ENCODE results near the gene CASP5.
A peak's percentile ranks its signal among the peaks of the same experiment; 100 is the strongest.
"Not testable (repeated sequence)": the region's sequence is repeated elsewhere in the genome, so short reads cannot be mapped to it uniquely, and the experiment has no call there.

CASP5 gene

DNA sequence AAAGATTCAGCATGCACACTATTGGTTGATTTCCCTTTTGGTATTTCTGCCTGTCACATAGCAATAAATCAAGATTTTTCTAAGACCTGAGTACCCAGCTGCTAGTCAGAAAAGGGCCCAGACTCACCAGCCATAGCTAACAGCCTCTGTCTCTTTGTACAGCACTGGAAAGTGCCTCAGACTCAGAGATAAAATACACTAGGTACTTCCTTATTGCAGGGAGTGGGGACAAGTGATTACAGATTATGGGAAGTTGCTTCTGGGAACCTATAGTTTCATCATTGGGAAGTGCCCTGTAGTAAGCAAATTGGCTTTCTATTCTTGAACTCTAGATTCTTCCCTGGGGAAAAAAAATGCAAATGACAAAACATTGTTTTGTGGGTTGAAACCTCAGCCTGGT lies at the start of gene CASP5:
Gene CASP5 (minus strand): TSS at position 166 of the 400 bp plus-strand sequence. CDS start 32 bp downstream, at position 134.
- DNase-seq: no peak

DNA sequence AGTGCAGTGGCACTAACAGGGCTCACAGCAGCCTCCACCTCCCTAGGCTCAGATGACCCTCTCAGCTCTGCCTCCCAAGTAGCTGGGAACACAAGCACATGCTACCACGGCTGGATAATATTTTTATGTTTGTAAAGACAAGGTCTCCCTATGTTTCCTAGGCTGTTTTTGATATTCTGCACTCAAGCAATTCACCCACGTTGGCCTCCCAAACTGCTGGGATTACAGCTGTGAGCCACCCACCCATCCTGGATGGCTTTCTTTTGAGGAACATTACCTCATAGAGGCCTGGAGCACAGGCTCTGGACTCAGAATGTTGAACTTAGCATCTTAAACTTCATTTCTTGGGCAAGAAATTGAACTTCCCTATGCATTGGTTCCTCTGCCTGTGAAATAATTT lies 49.1 kb upstream of the CASP5 start:
- DNase-seq: not testable (repeated sequence)

DNA sequence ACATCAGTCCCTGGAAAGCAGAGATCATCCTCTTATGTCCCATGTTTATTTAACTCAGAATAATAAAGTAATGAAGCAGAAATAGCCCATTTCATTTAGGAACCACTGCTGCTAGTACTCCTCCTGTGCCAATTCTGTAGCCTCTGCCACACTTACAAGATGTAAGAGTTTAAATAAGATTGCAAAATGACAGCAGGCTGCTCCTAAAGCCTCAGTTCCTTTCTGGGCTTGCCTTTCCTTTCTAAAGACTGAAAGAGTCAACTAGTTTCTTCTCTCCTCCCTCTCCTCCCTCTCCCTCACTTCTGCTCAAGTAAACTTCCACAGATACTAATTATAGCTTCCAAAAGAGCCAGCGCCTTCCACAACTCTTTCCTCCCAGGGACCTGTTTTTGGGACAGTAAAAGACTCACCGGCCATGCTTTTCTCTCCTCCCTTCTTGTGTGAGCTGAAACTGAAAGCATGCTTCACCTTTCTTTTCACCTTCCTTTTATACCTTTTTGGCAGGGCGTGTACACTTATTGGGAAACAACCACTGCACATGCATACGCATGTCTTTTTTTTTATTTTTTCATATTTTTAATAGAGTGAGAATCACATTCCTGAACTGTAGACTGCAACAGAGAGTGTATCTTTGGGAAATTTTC lies 48.2 kb upstream of the CASP5 start:
- DNase-seq: no peak

DNA sequence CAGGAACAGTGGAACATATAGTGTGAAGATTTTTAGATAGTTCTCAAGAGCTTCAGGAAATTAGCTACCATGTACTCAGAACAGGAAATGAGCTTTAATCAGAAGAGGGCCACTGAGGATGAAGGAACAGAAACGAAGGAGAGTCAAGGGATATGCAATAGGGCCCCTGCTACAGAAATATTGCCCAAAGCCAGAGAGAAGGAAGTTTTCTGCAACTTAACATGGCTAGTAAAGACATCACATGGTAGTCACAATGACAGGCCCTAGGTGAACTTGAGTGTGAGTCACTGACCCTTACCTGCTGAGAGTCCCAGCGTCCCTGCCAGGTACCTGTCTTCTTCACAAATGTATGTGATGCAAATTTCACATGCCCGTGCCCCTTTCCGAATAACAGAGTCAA lies 47.3 kb upstream of the CASP5 start:
- no peak for DNase-seq

DNA sequence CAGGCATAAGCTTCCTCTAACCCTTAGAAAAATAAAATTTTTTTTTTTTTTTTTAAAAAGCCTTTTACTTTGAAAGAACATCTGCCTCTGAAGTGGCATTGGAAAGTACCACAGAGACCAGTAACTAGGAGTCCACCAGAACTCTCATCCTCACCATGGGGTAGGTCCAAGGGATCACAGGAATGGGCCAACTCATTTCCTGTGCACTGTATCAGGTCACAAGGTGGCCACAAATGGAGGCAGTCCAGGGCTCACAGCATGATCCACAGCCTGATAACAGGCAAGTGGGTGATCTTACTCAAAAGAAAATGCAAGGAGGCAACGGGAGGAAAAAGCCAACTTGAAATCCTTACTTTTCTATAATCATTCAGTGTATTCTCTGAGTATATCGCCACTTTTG lies 46.8 kb upstream of the CASP5 start:
- not testable (repeated sequence) for DNase-seq

DNA sequence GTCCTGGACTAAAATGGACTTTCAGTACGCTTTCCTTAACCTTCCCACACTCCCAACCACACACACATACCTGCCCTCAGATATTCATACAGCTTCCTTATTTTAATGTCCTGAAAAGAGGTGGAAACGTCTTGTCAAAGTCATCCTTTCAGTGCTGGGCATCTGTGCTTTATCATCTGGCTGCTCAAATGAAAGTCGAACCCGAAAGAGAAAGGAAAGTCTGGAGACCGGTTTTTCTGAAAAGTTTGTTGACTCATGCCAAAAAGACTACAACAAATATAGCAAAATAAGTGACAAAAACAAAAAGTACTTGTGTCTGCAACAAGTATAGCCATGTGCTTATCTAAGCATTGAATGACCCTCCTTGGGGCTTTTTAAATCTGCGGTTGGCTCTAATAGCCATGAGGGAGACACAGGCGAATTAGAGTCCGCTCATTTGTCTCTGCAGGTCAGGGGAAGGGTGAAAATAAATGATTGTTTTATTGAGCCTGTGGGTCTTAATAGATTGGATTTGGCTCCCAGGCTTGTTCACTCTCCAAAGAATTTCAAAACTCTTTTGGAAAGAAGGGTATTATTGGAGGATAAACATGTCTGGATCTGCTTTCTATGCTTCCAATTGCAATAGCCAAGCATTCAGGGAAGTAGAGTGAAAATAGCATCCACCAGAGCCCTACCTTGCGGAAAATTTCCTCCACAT lies 40.4 kb upstream of the CASP5 start:
- DNase-seq: not testable (repeated sequence)

DNA sequence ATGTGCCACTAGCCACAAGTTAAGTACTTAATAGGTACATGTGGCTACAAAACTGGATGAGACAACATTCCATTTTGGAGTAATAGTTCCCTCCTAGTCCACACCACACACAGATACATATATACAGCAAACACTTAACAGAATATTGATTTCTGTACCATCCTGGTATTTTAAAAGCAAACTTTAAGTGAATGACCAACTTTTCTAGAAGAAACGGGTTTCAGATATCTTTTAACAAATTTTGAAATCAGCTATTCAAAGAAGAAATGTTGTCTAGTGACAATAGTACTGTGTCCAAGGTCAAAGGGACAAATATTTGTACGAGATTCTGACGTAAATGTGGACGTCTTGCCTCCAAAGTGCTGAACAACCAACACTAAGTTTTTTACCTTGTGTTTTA lies 34.5 kb upstream of the CASP5 start:
- no peak for DNase-seq

DNA sequence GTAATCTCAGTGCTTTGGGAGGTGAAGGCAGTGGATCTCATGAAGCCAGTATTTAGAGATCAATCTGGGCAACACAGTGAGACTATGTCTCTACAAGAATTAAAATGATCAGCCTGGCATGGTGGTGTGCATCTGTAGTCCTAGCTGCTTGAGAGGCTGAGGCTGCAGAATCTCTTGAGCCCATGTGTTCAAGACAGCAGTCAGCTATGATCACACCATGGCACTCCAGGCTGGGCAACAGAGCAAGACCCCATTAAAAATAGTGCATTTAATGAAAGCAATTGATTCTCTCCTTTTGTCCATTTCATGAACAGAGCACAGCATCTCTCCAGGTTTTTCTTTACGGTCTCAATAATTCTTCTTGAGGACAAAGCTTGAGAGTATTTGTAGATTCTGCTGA lies 33.5 kb upstream of the CASP5 start:
- no peak for DNase-seq

DNA sequence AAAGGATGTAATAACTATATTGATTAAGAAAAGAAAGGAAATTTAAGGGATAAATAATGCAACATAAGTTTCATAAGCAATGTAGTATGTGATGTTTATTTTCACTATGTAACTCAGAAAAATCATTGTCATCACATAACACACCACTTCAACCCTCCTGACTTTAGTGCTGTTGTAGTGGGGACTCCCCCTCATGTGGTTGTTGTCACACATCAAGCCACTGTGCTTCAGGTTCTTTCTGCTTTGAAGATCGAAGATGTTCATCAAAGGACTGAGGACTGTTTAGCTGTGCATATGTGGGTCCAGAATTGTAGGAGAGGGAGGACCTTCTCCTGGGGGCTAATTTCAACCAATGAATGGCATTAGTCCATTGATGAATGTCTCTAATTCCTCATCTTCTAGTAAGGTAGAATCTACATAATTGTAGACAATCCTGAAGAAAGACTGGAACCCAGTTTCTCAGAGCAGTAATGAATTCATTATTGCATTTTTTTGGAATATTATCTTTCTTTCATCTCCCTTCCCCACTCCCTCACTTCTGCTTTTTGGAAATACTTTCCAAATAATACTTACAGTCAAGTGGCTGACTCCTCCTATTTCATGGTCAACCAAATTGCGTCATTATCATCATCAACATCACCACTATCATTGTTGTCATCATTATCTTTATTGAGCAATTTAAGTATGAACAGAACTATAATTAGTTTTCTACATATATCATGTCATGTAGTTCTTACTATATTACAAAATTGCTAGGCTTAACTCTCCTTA lies 31.9 kb upstream of the CASP5 start:
- DNase-seq: no peak

DNA sequence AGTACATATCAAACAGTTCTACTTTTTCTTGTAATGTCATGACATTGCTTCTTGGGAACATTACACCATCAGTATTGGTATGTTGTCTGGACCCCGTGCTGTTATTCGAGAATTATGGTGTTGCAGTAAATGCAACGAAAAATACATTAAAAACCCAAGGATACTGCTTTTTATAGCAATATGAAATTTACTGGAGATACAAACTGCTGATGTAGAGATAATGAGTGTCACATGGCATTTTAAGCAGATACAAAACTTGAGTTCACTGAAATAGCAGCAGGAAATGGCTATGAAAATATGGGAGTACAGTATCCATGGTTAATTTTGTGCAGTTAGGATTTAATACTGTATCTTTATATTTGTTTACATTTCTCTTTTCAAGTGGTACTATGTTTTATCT lies 29.5 kb upstream of the CASP5 start:
- no peak for DNase-seq

DNA sequence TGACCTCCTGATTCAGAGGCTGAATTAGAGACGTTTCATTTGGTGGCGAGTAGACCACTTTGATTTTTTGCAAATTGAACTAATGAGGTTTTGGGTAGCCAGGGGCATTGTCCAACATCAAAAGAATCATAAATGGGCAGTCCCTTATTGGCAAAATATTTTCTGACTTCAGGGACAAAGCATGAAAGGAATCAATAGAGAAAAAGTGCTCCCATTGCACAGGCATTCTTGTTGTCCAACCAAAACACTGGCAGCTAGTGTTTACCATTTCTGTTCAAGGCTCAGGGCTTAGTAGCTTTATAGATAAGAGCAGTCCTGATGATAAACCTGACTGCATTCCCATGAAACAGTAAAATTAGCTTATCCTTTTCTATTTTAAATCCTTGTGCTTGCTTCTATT lies 28.6 kb upstream of the CASP5 start:
- DNase-seq: no peak

DNA sequence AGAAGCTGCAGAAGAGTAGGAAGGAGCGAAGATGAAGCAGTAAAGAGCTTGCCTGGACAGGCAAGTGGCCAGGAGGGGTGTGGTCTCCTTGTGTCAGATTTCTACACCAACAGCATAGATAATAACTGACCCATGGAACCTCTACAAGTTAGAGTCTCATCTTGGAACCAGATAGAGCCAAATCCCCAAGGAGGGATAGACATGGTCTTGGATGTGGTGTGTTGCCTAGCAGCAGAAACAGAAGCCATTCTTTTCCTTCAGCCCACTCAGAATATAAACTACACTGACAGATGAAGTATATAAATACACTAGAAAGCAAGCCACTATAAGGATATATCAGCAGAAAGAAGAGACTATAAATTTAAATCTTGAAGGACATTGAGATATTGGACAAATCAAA lies 26.5 kb upstream of the CASP5 start:
- DNase-seq: no peak

DNA sequence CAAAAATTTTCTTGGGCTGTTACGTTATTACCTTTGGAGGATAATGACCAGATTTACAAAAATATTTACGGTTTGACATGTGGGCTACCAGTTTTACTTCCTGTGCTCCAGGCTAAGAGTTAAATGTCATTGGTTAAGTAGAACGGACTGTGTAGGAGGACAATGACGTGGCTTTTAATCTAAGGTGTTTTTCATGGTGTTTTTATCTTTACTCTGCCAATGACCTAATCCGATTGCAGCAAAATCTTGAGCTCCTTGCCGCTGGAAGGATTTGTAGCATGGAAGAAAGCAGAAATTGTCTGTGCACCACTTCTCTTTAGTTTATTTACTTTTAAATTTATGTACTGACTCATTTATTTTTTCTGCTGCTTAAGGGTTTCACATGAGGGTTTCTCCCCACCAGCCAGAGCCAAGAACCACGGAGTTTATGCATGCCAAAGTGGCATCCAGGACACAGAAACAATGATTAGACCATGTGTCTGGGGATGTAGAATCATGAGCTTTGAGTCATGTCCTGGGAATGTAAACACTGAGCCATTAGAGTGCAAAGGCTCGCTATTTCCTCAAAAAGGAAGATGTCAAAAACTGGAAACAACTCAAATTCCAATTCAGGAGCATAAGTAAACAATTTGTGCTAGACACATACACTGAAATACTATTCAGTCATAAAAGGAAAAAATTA lies 24.1 kb upstream of the CASP5 start:
- no peak for DNase-seq

DNA sequence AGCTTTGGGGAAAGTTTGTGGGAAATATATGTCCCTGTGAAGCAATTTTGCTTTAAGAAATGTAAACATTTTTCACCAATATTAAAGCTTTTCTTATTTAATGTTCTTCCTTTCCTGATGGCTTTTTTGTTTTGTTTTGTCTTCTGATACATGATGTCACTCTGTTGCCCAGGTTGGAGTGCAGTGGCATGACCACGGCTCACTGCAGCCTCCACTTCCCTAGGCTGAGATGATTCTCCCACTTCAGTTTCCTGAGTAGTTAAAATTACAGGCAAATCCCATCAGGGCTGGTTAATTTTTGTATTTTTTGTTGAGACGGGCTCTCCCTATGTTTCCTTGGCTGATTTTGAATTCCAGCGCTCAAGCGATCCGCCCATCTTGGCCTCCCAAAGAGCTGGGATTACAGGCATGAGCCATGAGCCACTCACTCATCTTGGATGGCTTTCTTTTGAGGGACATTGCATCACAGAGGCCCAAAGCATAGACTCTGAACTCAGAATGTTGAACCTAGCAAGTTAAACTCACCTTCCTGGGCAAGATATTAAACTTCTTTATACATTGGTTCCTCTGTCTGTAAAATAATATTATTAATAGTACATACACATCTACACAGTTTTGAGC lies 22.8 kb upstream of the CASP5 start:
- no peak for DNase-seq

DNA sequence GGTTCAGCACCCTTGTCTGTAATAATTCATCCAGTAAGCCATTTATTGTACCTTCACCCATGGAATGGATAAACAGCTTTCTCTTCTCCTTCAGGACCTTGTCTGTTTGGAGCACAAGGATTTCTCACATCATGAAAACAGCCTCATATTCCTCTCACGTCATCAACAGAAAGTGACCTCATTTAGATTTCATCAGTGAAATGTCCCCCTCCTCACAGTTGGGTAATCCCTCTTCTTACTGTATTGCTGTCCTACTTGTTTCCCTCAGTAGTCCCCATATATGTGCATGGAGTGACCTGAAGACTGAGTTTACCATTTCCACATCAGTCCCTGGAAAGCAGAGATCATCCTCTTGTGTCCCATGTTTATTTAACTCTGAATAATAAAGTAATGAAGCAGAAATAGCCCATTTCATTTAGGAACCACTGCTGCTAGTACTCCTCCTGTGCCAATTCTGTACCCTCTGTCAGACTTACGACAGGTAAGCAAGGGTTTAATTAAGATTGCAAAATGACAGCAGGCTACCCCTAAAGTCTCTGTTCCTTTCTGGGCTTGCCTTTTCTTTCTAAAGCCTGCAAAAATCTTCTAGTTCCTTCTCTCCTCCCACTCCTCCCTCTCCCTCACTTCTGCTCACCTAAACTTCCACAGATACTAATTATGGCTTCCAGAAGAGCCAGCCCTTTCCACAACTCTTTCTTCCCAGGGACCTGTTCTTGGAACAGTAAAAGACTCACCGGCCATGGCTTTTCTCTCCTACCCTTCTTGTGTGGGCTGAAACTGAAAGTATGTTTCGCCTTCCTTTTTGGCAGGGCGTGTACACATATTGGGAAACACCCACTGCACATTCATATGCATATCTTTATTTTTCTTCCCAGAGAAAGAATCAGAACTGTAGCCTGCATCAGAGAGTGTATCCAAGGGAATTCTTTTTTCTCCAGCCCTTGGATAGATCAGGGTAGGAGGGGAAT lies 21.9 kb upstream of the CASP5 start, which contains the start of gene CARD16:
Gene CARD16 (minus strand): TSS at position 779 of the 968 bp plus-strand sequence. CDS start 38 bp downstream, at position 741.
- not testable (repeated sequence) for DNase-seq

DNA sequence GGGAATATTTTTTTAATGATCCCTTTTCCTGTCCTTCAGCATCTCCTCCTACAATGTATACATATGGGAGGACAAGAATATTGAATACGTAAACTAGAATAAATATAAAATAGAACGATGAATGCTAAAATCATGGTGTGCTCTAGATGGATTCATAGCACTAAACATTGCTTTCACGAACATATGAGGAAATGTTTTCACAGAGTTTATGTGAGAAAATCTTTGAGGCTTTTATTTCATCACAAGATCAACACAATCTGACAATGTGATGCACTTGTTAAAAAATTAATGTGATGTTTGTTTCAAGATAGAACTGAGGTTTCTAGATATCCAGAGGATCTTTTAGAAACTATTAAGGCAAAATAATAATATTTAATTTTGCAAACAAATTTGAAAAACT lies 19.2 kb upstream of the CASP5 start:
- DNase-seq: no peak

DNA sequence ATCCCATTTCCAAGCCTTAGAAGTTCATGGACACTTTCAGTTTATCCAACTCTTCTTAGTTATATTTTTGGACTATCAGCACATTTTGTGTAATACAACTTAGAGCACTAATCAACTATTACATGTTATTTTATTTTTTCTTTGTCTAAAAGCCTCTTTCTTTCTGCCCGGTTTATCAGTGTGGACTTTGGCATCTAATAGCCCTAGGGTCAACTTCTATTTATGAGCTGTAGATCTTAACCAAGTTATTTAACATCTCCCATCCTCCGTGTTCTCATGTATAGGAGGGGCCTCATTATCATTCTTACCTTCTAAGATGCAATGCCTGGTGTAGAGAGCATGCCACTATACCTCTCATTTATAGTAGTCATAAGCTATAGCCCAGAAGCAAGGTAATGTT lies 17.7 kb upstream of the CASP5 start:
- no peak for DNase-seq

DNA sequence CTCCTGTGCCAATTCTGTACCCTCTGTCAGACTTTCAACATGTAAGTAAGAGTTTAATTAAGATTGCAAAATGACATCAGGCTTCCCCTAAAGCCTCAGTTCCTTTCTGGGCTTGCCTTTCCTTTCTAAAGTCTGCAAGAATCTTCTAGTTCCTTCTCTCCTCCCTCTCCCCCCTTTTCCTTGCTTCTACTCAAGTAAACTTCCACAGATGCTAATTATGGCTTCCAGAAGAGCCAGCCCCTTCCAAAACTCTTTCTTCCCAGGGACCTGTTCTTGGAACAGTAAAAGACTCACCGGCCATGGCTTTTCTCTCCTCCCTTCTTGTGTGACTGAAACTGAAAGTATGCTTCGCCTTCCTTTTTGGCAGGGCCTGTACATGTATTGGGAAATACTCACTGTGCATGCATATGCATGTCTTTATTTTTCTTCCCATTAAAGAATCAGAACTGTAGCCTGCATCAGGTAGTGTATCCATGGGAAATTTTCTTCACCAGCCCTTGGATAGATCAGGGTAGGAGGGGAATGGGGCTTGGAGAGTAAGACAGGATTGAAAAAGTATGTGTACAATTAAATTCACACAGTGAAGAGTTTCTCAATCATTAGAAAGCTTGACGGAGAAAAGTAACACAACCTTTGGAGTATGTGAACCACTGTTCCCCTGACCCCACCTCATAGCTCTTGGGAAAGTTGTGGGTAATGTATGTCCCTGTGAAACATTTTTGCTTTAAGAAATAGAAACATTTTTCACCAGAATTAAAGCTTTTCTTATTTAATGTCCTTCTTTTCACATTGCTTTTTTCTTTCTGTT lies 12.0 kb upstream of the CASP5 start, which contains the start of gene CASP1:
Gene CASP1 (minus strand): TSS at position 332 of the 808 bp plus-strand sequence. CDS start 31 bp downstream, at position 301.
- DNase-seq: peak; percentile 52

DNA sequence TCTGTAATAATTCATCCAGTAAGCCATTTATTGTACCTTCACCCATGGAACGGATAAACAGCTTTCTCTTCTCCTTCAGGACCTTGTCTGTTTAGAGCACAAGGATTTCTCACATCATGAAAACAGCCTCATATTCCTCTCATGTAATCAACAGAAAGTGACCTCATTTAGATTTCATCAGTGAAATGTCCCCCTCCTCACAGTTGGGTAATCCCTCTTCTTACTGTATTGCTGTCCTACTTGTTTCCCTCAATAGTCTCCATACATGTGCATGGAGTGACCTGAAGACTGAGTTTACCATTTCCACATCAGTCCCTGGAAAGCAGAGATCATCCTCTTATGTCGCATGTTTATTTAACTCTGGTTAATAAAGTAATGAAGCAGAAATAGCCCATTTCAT lies 11.4 kb upstream of the CASP5 start:
- not testable (repeated sequence) for DNase-seq

DNA sequence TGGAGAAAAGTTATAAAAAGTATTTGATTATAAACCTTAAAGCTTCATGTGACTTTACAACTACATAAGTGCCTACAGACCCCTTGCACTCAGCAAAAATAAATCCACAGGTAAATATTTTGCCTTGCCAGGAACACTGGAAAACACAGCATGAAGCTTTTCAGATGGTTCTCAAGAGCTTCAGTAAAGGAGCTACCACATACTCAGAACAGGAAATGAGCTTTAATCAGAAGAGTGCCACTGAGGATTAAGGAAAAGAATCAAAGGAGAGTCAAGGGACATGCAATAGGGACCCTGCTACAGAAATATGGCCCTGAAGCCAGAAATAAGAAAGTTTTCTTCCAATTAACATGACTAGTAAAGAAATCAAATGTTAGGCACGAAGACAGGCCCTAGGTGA lies 10.8 kb upstream of the CASP5 start:
- DNase-seq: no peak

Measured in right forelimb (tissue), 1 donor.